GM12878 (cell line): ENCODE measurements around the gene SERTAD2. TPM values are rescaled to one million over a fixed set of nuclear protein-coding genes. Genes with fewer than 3 reads are reported as not detected.
A peak's percentile ranks its signal among the peaks of the same experiment; 100 is the strongest.

Source experiments
- ATAC-seq: fragments of 200-7000 bp; cut with Tn5 transposase; 3 replicates; pipeline ENCODE4 v1.9.1; 2020; ENCODE audit warnings: mild to moderate bottlenecking, moderate library complexity
- BruUV-seq: library from RNA; stranded (reverse); fragments of 400-500 nt; replicated peaks from 2 replicates; lab custom pipeline; 2021; lab: Mats Ljungman, UMichigan
- CTCF ChIA-PET: fragments of 300-600 bp; sonication (Branson Sonifier 250); formaldehyde crosslinking; extraction: SDS; loops from one replicate; lab custom pipeline; 2021; ENCODE audit warnings: inconsistent platforms; lab: Yijun Ruan, JAX
- POLR2A ChIA-PET: fragments of 350-600 bp; formaldehyde crosslinking; extraction: SDS; loops from one replicate; lab custom pipeline; 2021; ENCODE audit warnings: inconsistent platforms; lab: Charles Lee
- RAD21 ChIA-PET: fragments of 300-600 bp; sonication (Branson Sonifier 250); formaldehyde crosslinking; loops from one replicate; lab custom pipeline; 2023; ENCODE audit warnings: antibody characterized with exemption; ENCODE audit not compliant: unreplicated experiment; lab: Charles Lee
- SMC1A ChIA-PET: fragments of 300-600 bp; sonication (Branson Sonifier 250); formaldehyde crosslinking; loops from one replicate; lab custom pipeline; 2023; ENCODE audit not compliant: unreplicated experiment, uncharacterized antibody; lab: Charles Lee
- DNase-seq: peaks from one replicate; pipeline ENCODE4 v3.0.0-alpha.2; 2011; ENCODE audit warnings: low read depth, low spot score
- FAIRE-seq: peaks from 3 replicates; lab custom pipeline; 2011; peaks lifted over from hg19 to GRCh38; lab: Jason Lieb, UNC
- H2AFZ ChIP-seq: 2 replicates; pipeline ENCODE4 v1.6.0; 2011; ENCODE audit warnings: low read depth, low read length, control low read depth; ENCODE audit not compliant: control insufficient read depth
- H3K27ac ChIP-seq: 2 replicates; pipeline ENCODE4 v1.5.1; 2011; ENCODE audit warnings: control low read depth; ENCODE audit not compliant: control insufficient read depth, insufficient read depth
- H3K27me3 ChIP-seq, 2 experiments: replicated peaks in 1 of 2; 2 replicates each; pipeline versions ENCODE4 v1.6.0 to v1.6.1; 2011; ENCODE audit warnings: low read length in 1 of 2; ENCODE audit not compliant: control insufficient read depth in 2 of 2, insufficient read depth in 2 of 2
- H3K36me3 ChIP-seq, 2 experiments: 2 replicates each; pipeline ENCODE4 v1.5.1; 2011; ENCODE audit warnings: low read length in 1 of 2; ENCODE audit not compliant: control insufficient read depth in 2 of 2, insufficient read depth in 2 of 2
- H3K4me1 ChIP-seq: 2 replicates; pipeline ENCODE4 v1.6.1; 2011; ENCODE audit warnings: mild to moderate bottlenecking, low read length, moderate library complexity, mixed read lengths; ENCODE audit not compliant: control insufficient read depth, insufficient read depth
- H3K4me2 ChIP-seq: 2 replicates; pipeline ENCODE4 v1.6.0; 2011; ENCODE audit warnings: control low read depth; ENCODE audit not compliant: control insufficient read depth, insufficient read depth
- H3K4me3 ChIP-seq: fragments of 200-600 bp; sonication (generic); 2 replicates; pipeline ENCODE4 v1.5.1; 2016
- H3K79me2 ChIP-seq: 2 replicates; pipeline ENCODE4 v1.6.0; 2011; ENCODE audit warnings: low read length; ENCODE audit not compliant: control insufficient read depth, insufficient read depth
- H3K9ac ChIP-seq: 2 replicates; pipeline ENCODE4 v1.8.0; 2011; ENCODE audit warnings: low read length, control low read depth, mixed read lengths; ENCODE audit not compliant: control insufficient read depth, insufficient read depth
- H3K9me3 ChIP-seq: replicated peaks from 3 replicates; pipeline ENCODE4 v1.5.1; 2011; ENCODE audit warnings: mild to moderate bottlenecking, low read length; ENCODE audit not compliant: control insufficient read depth, insufficient read depth
- H4K20me1 ChIP-seq: 2 replicates; pipeline ENCODE4 v1.6.0; 2011; ENCODE audit not compliant: control insufficient read depth, insufficient read depth
- FOXM1 ChIP-seq: IDR thresholded peaks from 2 replicates; pipeline ENCODE4 v1.6.1; 2012; ENCODE audit warnings: low read depth, mild to moderate bottlenecking, inconsistent platforms, low read length, moderate library complexity
- JUNB ChIP-seq: IDR thresholded peaks from 2 replicates; pipeline ENCODE4 v1.6.1; 2016; ENCODE audit warnings: antibody characterized with exemption, mild to moderate bottlenecking
- NRF1 ChIP-seq: conservative IDR thresholded peaks from 2 replicates; pipeline ENCODE4 v1.6.1; 2011; ENCODE audit warnings: mild to moderate bottlenecking, low read depth, low read length, improper control_type of control experiment
- PBX3 ChIP-seq: IDR thresholded peaks from 2 replicates; pipeline ENCODE4 v1.6.1; 2011; ENCODE audit warnings: mild to moderate bottlenecking, low read depth, low read length, moderate library complexity; ENCODE audit not compliant: insufficient replicate concordance
- SPI1 ChIP-seq: IDR thresholded peaks from 2 replicates; pipeline ENCODE4 v1.6.1; 2011; ENCODE audit warnings: low read depth, mild to moderate bottlenecking, low read length, moderate library complexity, borderline replicate concordance; ENCODE audit not compliant: insufficient read depth
- TARDBP ChIP-seq: IDR thresholded peaks from 2 replicates; pipeline ENCODE4 v1.6.1; 2016; ENCODE audit warnings: borderline replicate concordance
- WGBS: methylation state at CpG from one replicate; pipeline ENCODE4 v1.1.6; 2016; ENCODE audit warnings: low lambda C conversion rate; ENCODE audit not compliant: insufficient replicate concordance, insufficient coverage; ENCODE audit errors: missing lambda C conversion rate; 5-methylcytosine and 5-hydroxymethylcytosine counted together
- in situ Hi-C: fragments of 300-500 bp; cut with MboI; formaldehyde crosslinking; loops from 9 replicates; pipeline ENCODE4 v1.14.3; 2018; ENCODE audit warnings: mixed read lengths
- intact Hi-C: fragments of 100-400 bp; cut with micrococcal nuclease; formaldehyde crosslinking; loops from one replicate; pipeline ENCODE4 v1.14.2; 2022; ENCODE audit not compliant: unreplicated experiment
- polyA plus RNA-seq, 11 experiments: library from polyadenylated mRNA; depleted of rRNA in 4 of 11; unstranded in 6 of 11; stranded (reverse) in 5 of 11; fragments of >200 nt; fragmentation: Nextera tagmentation in 4 of 11; fragmentation: Illumina TruSeq in 1 of 11; extraction: Ambion mirVana in 4 of 11; extraction: Trizol in 1 of 11; gene quantifications; 1 replicate in 1 of 11; 2 replicates in 10 of 11; pipeline versions ENCODE4 v1.2.1 to v1.2.3, GENCODE V29; 2011 to 2016; ENCODE audit warnings: inconsistent platforms in 2 of 11, missing spikeins in 2 of 11, low read depth in 1 of 11
- total RNA-seq, 4 experiments: library from RNA; depleted of rRNA in 3 of 4; stranded (reverse); fragments of >200 nt in 3 of 4; fragmentation: Illumina TruSeq in 1 of 4; extraction: Trizol in 1 of 4; gene quantifications; 2 replicates each; pipeline versions ENCODE4 v1.2.1 to v1.2.3, GENCODE V29; 2013 to 2021
- TF ChIP-seq, protein P1 (sequence below): fragments of 450-650 bp; IDR thresholded peaks from 2 replicates; pipeline ENCODE4 v1.6.1; 2017; ENCODE audit warnings: mild to moderate bottlenecking, moderate library complexity
- TF ChIP-seq, protein P2 (sequence below): fragments of 450-650 bp; IDR thresholded peaks from 2 replicates; pipeline ENCODE4 v1.6.1; 2017; ENCODE audit warnings: mild to moderate bottlenecking, moderate library complexity

Gene SERTAD2
- total and polyA plus RNA-seq, 10 of the 15 experiments (the other 5 are each of a cell fraction or from before 2014, with no cell fraction given) = 7.9 to 28.7 (median 20.1) TPM

DNA sequence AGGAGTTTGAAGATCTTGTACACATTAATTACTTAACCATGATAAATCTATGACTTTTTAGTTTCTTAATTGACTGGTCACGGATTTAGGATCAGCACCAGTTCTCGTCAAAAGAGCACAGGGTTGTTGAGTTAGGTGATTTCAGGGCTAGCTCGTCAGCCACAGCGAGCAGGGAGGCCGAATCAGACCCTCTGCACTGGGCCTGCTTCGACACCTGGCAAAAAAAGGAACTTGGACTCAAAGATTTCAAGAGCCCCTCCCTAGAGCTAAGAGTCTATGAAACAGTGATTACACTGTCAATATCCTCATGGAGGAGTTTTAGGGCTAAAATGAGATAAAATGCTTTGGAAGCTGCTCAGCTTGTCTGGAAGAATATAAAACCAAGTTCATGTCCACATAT lies 4.6 kb upstream of the SERTAD2 start:
- H3K9ac ChIP-seq = 0 out of 2 replicates have a peak overlapping the region, but pooled peaks have one; percentile 1
- in situ Hi-C loops (no loop called here), intact Hi-C loops (no loop called here)
- ChIA-PET SMC1A (interaction anchor here (1.1 to 33.0 kb wide), 11 partner anchors 9 to 203 kb away, joined by 3 to 945 read pairs (median 5); no protein-coding TSS in a partner anchor), POLR2A (interaction anchor here (0.5 to 11.4 kb wide), 11 partner anchors 9 to 952 kb away, joined by 3 to 195 read pairs (median 5); no protein-coding TSS in a partner anchor), CTCF (interaction anchor here (0.8 to 8.8 kb wide), 7 partner anchors 9 to 92 kb away, joined by 3 to 60 read pairs (median 3); no protein-coding TSS in a partner anchor), RAD21 (interaction anchor here (0.7 to 12.0 kb wide), 10 partner anchors 9 to 93 kb away, joined by 3 to 221 read pairs (median 4); partner anchors contain the start of gene SERTAD2)
- no peak overlapping the region; the same call in none of the 2 replicates for H2AFZ ChIP-seq
- H3K4me3 ChIP-seq = no peak overlapping the region
- BruUV-seq = no TSS peak
- ATAC-seq (no peak), DNase-seq (no peak), FAIRE-seq (no peak)
- peaks cover 57% of the 10 kb centered on the region for H3K4me1 ChIP-seq
- WGBS = 2% methylated on average over 6 of the region's 6 CpGs
- peak overlapping the region; percentile 64 for H3K4me2 ChIP-seq
- peak overlapping the region; percentile 36 for H3K27ac ChIP-seq
- H3K9me3 ChIP-seq = no peaks in the 10 kb centered on the region
- TF ChIP-seq, protein P1, sequence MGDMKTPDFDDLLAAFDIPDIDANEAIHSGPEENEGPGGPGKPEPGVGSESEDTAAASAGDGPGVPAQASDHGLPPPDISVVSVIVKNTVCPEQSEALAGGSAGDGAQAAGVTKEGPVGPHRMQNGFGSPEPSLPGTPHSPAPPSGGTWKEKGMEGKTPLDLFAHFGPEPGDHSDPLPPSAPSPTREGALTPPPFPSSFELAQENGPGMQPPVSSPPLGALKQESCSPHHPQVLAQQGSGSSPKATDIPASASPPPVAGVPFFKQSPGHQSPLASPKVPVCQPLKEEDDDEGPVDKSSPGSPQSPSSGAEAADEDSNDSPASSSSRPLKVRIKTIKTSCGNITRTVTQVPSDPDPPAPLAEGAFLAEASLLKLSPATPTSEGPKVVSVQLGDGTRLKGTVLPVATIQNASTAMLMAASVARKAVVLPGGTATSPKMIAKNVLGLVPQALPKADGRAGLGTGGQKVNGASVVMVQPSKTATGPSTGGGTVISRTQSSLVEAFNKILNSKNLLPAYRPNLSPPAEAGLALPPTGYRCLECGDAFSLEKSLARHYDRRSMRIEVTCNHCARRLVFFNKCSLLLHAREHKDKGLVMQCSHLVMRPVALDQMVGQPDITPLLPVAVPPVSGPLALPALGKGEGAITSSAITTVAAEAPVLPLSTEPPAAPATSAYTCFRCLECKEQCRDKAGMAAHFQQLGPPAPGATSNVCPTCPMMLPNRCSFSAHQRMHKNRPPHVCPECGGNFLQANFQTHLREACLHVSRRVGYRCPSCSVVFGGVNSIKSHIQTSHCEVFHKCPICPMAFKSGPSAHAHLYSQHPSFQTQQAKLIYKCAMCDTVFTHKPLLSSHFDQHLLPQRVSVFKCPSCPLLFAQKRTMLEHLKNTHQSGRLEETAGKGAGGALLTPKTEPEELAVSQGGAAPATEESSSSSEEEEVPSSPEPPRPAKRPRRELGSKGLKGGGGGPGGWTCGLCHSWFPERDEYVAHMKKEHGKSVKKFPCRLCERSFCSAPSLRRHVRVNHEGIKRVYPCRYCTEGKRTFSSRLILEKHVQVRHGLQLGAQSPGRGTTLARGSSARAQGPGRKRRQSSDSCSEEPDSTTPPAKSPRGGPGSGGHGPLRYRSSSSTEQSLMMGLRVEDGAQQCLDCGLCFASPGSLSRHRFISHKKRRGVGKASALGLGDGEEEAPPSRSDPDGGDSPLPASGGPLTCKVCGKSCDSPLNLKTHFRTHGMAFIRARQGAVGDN = no peak
- TF ChIP-seq SPI1 = peak; percentile 29; the same call in 1 of the 2 replicates
- TF ChIP-seq, protein P2, sequence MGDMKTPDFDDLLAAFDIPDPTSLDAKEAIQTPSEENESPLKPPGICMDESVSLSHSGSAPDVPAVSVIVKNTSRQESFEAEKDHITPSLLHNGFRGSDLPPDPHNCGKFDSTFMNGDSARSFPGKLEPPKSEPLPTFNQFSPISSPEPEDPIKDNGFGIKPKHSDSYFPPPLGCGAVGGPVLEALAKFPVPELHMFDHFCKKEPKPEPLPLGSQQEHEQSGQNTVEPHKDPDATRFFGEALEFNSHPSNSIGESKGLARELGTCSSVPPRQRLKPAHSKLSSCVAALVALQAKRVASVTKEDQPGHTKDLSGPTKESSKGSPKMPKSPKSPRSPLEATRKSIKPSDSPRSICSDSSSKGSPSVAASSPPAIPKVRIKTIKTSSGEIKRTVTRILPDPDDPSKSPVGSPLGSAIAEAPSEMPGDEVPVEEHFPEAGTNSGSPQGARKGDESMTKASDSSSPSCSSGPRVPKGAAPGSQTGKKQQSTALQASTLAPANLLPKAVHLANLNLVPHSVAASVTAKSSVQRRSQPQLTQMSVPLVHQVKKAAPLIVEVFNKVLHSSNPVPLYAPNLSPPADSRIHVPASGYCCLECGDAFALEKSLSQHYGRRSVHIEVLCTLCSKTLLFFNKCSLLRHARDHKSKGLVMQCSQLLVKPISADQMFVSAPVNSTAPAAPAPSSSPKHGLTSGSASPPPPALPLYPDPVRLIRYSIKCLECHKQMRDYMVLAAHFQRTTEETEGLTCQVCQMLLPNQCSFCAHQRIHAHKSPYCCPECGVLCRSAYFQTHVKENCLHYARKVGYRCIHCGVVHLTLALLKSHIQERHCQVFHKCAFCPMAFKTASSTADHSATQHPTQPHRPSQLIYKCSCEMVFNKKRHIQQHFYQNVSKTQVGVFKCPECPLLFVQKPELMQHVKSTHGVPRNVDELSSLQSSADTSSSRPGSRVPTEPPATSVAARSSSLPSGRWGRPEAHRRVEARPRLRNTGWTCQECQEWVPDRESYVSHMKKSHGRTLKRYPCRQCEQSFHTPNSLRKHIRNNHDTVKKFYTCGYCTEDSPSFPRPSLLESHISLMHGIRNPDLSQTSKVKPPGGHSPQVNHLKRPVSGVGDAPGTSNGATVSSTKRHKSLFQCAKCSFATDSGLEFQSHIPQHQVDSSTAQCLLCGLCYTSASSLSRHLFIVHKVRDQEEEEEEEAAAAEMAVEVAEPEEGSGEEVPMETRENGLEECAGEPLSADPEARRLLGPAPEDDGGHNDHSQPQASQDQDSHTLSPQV = no peak
- no peak for TF ChIP-seq NRF1
- TF ChIP-seq FOXM1 = peak; percentile 34; the same call in 1 of the 2 replicates
- no peak for TF ChIP-seq PBX3
- no peak for TF ChIP-seq TARDBP
- no peak for TF ChIP-seq JUNB
- H4K20me1 ChIP-seq = no peaks in the 10 kb centered on the region
- H3K27me3 ChIP-seq = no peaks in the 10 kb centered on the region
- H3K36me3 ChIP-seq = no peaks in the 10 kb centered on the region
- peaks cover 45% of the 10 kb centered on the region for H3K79me2 ChIP-seq
